Activated CD8-positive, alpha-beta T cell treated with anti-CD3 and anti-CD28 coated beads for 36 hours (primary cell): ENCODE measurements around the gene NACC1. TPM values are rescaled to one million over a fixed set of nuclear protein-coding genes. Genes with fewer than 3 reads are reported as not detected.
A peak's percentile ranks its signal among the peaks of the same experiment; 100 is the strongest.

Source experiments
- ATAC-seq: fragments of 200-7000 bp; cut with Tn5 transposase; one replicate; pipeline ENCODE4 v1.10.0; 2021; ENCODE audit warnings: mild to moderate bottlenecking, moderate library complexity
- CTCF ChIA-PET: fragments of 350-600 bp; sonication (Branson Sonifier 250); formaldehyde crosslinking; loops from one replicate; lab custom pipeline; 2021; ENCODE audit warnings: antibody characterized with exemption; lab: Charles Lee
- POLR2A ChIA-PET: fragments of 350-600 bp; sonication (Branson Sonifier 250); formaldehyde crosslinking; loops from one replicate; lab custom pipeline; 2021; ENCODE audit warnings: antibody characterized with exemption; lab: Charles Lee
- DNase-seq: peaks from one replicate; pipeline ENCODE4 v3.0.0-alpha.2; 2020
- H3K27ac Mint-ChIP-seq: one replicate; pipeline ENCODE4 v1.8.0; 2021; ENCODE audit warnings: mild to moderate bottlenecking, mixed read lengths
- H3K27me3 Mint-ChIP-seq: one replicate; pipeline ENCODE4 v1.8.0; 2021; ENCODE audit warnings: mixed read lengths
- H3K36me3 Mint-ChIP-seq: one replicate; pipeline ENCODE4 v1.8.0; 2021; ENCODE audit warnings: low read depth, mixed read lengths
- H3K4me1 Mint-ChIP-seq: one replicate; pipeline ENCODE4 v1.8.0; 2021; ENCODE audit warnings: low read depth, mixed read lengths
- H3K4me3 Mint-ChIP-seq: one replicate; pipeline ENCODE4 v1.8.0; 2021; ENCODE audit warnings: mild to moderate bottlenecking, moderate library complexity, mixed read lengths
- H3K9me3 Mint-ChIP-seq: one replicate; pipeline ENCODE4 v1.8.0; 2021; ENCODE audit warnings: mixed read lengths
- intact Hi-C: fragments of 100-400 bp; cut with micrococcal nuclease; formaldehyde crosslinking; loops from one replicate; pipeline ENCODE4 v1.10.0; 2022
- total RNA-seq, 2 experiments: library from RNA; stranded (reverse); gene quantifications; one replicate each; pipeline ENCODE4 v1.2.3, GENCODE V29; 2021
- TF ChIP-seq, protein P1 (sequence below): fragments of 200-600 bp; IDR thresholded peaks from one replicate; pipeline ENCODE4 v1.8.0; 2022; ENCODE audit warnings: antibody characterized with exemption, mild to moderate bottlenecking

Gene NACC1
- total RNA-seq, 2 experiments from 2014 or later: 73.8 to 87.5 TPM

DNA sequence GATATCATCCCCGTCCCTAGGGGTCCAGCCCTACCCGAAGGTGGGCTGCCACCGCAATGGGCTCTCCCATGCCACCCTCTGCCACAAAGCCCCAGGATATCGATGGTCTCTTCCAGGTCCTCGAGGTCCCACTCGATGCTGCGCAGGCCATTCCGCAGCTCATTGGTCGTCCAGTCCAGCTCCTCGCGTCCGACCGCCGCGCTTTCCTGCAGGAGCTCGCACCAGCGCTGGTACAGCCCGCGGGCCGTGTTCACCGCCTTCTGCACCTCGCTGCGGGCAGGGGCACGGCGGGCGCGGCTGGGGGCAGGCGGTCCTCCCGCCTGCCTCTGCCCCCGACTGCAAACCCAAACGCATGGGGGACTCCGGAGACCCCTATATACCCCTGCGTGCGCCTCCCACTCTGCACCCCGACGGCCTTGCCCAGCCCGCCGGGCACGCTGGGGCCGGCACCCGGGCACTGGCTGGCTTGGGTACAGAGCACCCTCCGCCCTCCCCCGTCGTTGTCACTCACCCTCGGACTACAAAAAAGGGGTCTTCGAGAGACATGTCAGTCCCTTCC, 31.6 kb downstream of the NACC1 start:
- TF ChIP-seq, protein P1, sequence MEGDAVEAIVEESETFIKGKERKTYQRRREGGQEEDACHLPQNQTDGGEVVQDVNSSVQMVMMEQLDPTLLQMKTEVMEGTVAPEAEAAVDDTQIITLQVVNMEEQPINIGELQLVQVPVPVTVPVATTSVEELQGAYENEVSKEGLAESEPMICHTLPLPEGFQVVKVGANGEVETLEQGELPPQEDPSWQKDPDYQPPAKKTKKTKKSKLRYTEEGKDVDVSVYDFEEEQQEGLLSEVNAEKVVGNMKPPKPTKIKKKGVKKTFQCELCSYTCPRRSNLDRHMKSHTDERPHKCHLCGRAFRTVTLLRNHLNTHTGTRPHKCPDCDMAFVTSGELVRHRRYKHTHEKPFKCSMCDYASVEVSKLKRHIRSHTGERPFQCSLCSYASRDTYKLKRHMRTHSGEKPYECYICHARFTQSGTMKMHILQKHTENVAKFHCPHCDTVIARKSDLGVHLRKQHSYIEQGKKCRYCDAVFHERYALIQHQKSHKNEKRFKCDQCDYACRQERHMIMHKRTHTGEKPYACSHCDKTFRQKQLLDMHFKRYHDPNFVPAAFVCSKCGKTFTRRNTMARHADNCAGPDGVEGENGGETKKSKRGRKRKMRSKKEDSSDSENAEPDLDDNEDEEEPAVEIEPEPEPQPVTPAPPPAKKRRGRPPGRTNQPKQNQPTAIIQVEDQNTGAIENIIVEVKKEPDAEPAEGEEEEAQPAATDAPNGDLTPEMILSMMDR: no peak
- peaks cover 19% of the 10 kb centered on the region for H3K4me1 Mint-ChIP-seq
- H3K9me3 Mint-ChIP-seq: no peaks in the 10 kb centered on the region
- CTCF ChIA-PET: interaction anchor here (0.9 to 2.1 kb wide), 6 partner anchors 17 to 185 kb away, joined by 3 to 8 read pairs (median 3); partner anchors contain the start of gene NACC1
- H3K36me3 Mint-ChIP-seq: peaks cover 25% of the 10 kb centered on the region
- POLR2A ChIA-PET: interaction anchor here (0.9 to 9.8 kb wide), 5 partner anchors 13 to 58 kb away, joined by 3 to 226 read pairs (median 6); partner anchors contain the start of gene NACC1
- peak; percentile 53 for DNase-seq
- H3K4me3 Mint-ChIP-seq: peak overlapping the region; percentile 83
- intact Hi-C loops: loop anchor here (5.0 kb wide), 1 partner anchor 32 kb away; the partner anchor contains the start of genes NACC1 and TRMT1
- peak; percentile 2 for ATAC-seq
- peak overlapping the region; percentile 91 for H3K27ac Mint-ChIP-seq
- H3K27me3 Mint-ChIP-seq: no peaks in the 10 kb centered on the region

DNA sequence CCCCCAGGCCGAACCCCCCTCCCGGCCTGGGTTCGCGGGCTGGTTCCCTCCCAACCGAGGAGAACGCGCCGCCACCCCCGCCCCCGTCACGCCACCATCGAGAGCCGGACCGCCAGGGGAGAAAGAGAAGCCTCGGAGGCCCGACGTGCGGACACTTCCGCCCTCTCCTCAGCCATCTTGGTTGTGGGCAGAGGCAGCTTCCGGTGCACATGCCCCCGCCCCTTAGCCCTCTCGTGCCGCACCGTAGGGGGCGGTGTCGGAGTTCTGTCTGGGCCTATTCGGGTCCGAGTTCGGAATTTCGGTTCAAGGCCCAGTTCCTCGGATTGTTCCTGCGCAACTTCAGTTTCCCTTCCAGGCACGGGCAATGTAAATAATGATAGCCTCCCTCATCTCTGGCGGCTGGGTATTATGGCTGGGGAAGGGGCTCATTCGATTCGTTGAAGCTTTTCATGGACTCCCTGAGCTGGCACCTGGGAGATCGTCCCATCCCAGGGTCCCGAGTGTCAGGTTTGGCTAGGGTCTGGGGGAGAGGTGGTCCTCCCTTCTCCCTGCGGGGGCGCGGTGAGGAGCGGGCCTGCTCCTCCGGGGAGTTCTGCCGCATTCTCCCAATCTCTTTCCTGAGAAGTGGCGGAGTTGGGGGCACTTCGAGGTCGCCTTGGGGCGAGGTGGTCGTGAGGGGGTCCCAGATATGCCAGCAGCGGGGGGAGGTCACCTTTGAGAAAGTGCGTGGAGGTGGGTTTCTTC, 32.3 kb downstream of the NACC1 start, which contains the start of the genes IER2 and STX10:
IER2 (plus strand) TSS at position 225 of the 744 bp plus-strand sequence. CDS start 2,776 bp downstream, outside the sequence.
STX10 (minus strand) TSS at position 189 of the 744 bp plus-strand sequence. CDS start 202 bp downstream, outside the sequence.
- Mint-ChIP-seq H3K36me3 (peaks cover 30% of the 10 kb centered on the region), H3K27me3 (no peaks in the 10 kb centered on the region), H3K4me3 (peak within 1 kb of the TSS; percentile 83), H3K4me1 (peaks cover 22% of the 10 kb centered on the region), H3K9me3 (no peaks in the 10 kb centered on the region), H3K27ac (peak within 1 kb of the TSS; percentile 91)
- ATAC-seq (peak; percentile 49), DNase-seq (peak; percentile 95)
- ChIA-PET CTCF (interaction anchor here (0.9 to 2.1 kb wide), 6 partner anchors 18 to 185 kb away, joined by 3 to 8 read pairs (median 3); partner anchors contain the start of gene NACC1), POLR2A (interaction anchor here (0.7 to 9.8 kb wide), 6 partner anchors 14 to 58 kb away, joined by 3 to 226 read pairs (median 6); partner anchors contain the start of gene NACC1)
- intact Hi-C loops: loop anchor here (5.0 kb wide), 1 partner anchor 33 kb away; the partner anchor contains the start of genes NACC1 and TRMT1
- TF ChIP-seq, protein P1: peak; percentile 41

DNA sequence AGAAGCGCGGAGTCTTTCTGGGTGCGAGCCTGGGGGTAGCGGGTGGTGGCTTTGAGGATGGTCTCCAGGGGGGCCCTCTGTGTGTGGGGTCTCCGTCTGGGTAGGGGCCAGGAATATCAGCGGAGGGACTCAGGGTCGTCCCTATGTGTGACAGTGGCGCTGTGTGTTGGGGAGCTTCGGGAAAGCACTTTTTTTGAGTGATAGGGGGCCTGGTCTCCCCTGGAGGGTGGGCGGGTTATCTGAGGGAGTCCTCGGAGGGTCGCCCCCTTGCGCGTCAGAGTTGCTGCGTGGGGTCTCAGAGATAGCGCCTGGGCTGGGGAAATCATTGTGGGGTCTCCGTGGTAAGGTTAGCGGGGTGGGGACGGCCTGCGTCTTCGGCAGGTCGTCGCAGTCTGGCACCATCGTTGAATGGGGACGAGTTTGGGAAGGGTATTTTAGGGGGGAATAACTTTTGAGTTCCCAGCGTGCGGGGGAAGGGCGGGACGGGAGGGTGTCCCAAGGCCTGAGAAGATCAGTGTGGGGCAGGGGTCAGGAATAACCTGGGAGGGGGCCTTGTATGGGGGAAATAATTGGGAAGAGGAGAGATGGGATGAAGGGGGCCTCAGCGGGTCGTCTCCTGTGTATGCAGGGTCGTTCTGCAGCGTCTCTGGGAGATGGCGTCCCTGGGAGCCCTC, 33.0 kb downstream of the NACC1 start:
- Mint-ChIP-seq H3K36me3 (peaks cover 30% of the 10 kb centered on the region), H3K27me3 (no peaks in the 10 kb centered on the region), H3K4me1 (peaks cover 23% of the 10 kb centered on the region), H3K4me3 (peak overlapping the region; percentile 83), H3K27ac (peak overlapping the region; percentile 91), H3K9me3 (no peaks in the 10 kb centered on the region)
- TF ChIP-seq, protein P1: no peak
- ChIA-PET POLR2A (interaction anchor here (0.7 to 9.8 kb wide), 4 partner anchors 15 to 57 kb away, joined by 4 to 226 read pairs (median 12); partner anchors contain the start of gene NACC1), CTCF (interaction anchor here (1.0 to 2.1 kb wide), 3 partner anchors 31 to 47 kb away, joined by 3 to 8 read pairs (median 3); partner anchors contain the start of gene NACC1)
- DNase-seq: peak; percentile 69
- ATAC-seq: peak; percentile 9
- intact Hi-C loops: loop anchor here (5.0 kb wide), 1 partner anchor 34 kb away; the partner anchor contains the start of genes NACC1 and TRMT1

DNA sequence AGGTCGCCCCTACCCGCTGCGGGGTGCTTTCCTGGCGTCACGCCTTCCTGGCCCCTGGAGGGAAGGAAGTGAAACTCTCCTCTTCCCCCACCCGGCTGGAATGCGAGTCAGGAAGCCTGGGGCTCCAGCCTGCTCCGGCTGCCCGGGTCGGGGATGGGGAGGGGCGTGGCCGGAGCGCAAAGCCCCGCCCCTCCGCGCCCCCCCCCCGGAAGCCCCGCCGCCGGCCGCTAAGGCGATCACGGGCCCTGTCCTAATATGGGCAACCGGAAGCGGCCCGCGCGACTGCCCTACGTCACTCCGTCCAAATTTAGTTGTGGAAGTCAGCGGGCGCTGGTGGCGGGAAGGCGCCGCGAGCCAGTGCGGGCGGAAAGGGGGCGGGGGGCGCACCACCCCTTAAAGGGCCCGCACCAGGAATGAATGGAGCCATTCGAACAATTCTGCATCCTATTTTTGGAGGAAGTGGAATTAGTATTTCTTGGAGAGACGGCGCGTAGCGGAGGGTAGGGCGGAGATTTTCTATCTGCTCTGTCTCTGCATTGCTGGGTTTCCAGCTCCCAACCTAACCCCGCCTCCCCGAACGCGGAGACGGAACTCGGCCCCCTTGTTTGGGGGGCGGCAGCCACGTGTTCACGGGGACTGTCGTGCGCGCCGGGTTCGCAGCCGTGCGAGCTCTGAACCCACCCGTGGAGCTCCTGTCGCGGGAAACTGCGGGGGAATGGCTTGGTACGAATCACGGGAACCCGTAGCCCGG, 33.7 kb downstream of the NACC1 start:
- intact Hi-C loops: loop anchor here (5.0 kb wide), 1 partner anchor 34 kb away; the partner anchor contains the start of genes NACC1 and TRMT1
- Mint-ChIP-seq H3K27me3 (no peaks in the 10 kb centered on the region), H3K9me3 (no peaks in the 10 kb centered on the region), H3K4me1 (peaks cover 28% of the 10 kb centered on the region), H3K4me3 (peak overlapping the region; percentile 83), H3K36me3 (peaks cover 30% of the 10 kb centered on the region), H3K27ac (peak overlapping the region; percentile 100)
- ChIA-PET CTCF (interaction anchor here (0.8 to 1.7 kb wide), 10 partner anchors 11 to 186 kb away, joined by 3 to 10 read pairs (median 5); no protein-coding TSS in a partner anchor), POLR2A (interaction anchor here (0.8 to 9.8 kb wide), 21 partner anchors 14 to 1365 kb away, joined by 3 to 226 read pairs (median 7); partner anchors contain the start of genes FARSA, JUNB, NACC1 and TRMT1)
- TF ChIP-seq, protein P1: no peak
- ATAC-seq: peak; percentile 47
- DNase-seq: peak; percentile 98
